GM23338 (cell line): Measurements from ENCODE around the gene C1QTNF2. TPM values are rescaled to one million over a fixed set of nuclear protein-coding genes. Genes with fewer than 3 reads are reported as not detected.

Experiments used
- ATAC-seq: fragments of 200-7000 bp; cut with Tn5 transposase; 3 replicates; pipeline ENCODE4 v1.9.1; 2020
- DNase-seq: peaks from one replicate; pipeline ENCODE4 v3.0.0-alpha.2; 2015; ENCODE audit warnings: low spot score
- H2AFZ ChIP-seq: fragments of 200-600 bp; sonication (generic); 2 replicates; pipeline ENCODE4 v1.8.0; 2016; ENCODE audit warnings: antibody characterized with exemption, mild to moderate bottlenecking, moderate library complexity
- H3F3A ChIP-seq: fragments of 200-600 bp; sonication (generic); replicated peaks from 2 replicates; pipeline ENCODE4 v1.8.0; 2017; ENCODE audit warnings: antibody characterized with exemption, mixed run types, low read depth
- H3K27ac ChIP-seq: fragments of 200-600 bp; sonication (generic); 2 replicates; pipeline ENCODE4 v1.6.1; 2016; ENCODE audit warnings: low read depth
- H3K27me3 ChIP-seq: fragments of 200-600 bp; sonication (generic); 2 replicates; pipeline ENCODE4 v1.8.0; 2016; ENCODE audit warnings: mild to moderate bottlenecking, mixed run types, moderate library complexity; ENCODE audit not compliant: insufficient read depth
- H3K36me3 ChIP-seq: fragments of 200-600 bp; sonication (generic); 2 replicates; pipeline ENCODE4 v1.8.0; 2016; ENCODE audit warnings: mild to moderate bottlenecking; ENCODE audit not compliant: insufficient read depth
- H3K4me1 ChIP-seq: fragments of 200-600 bp; sonication (generic); 2 replicates; pipeline ENCODE4 v1.8.0; 2016; ENCODE audit warnings: mild to moderate bottlenecking, moderate library complexity; ENCODE audit not compliant: insufficient read depth
- H3K4me2 ChIP-seq: fragments of 200-600 bp; sonication (generic); 2 replicates; pipeline ENCODE4 v1.7.1; 2017; ENCODE audit warnings: mixed run types
- H3K4me3 ChIP-seq: fragments of 200-600 bp; sonication (generic); 2 replicates; pipeline ENCODE4 v1.6.1; 2016; ENCODE audit warnings: mixed run types
- H3K79me2 ChIP-seq: fragments of 200-600 bp; sonication (generic); replicated peaks from 2 replicates; pipeline ENCODE4 v1.8.0; 2017; ENCODE audit warnings: mild to moderate bottlenecking; ENCODE audit not compliant: insufficient read depth
- H3K9me2 ChIP-seq: fragments of 200-600 bp; sonication (generic); 2 replicates; pipeline ENCODE4 v1.8.0; 2017; ENCODE audit not compliant: insufficient read depth
- H4K20me1 ChIP-seq: fragments of 200-600 bp; sonication (generic); replicated peaks from 2 replicates; pipeline ENCODE4 v1.8.0; 2017; ENCODE audit warnings: mild to moderate bottlenecking; ENCODE audit not compliant: insufficient read depth
- H3K27ac Mint-ChIP-seq: 2 replicates; pipeline ENCODE4 v1.8.0; 2020; ENCODE audit warnings: inconsistent platforms, mild to moderate bottlenecking, moderate library complexity, mixed read lengths
- H3K27me3 Mint-ChIP-seq: 3 replicates; pipeline ENCODE4 v1.8.0; 2022; ENCODE audit warnings: low read depth, mild to moderate bottlenecking, moderate library complexity, mixed read lengths, inconsistent platforms; ENCODE audit not compliant: insufficient read depth, poor library complexity
- H3K36me3 Mint-ChIP-seq: 3 replicates; pipeline ENCODE4 v1.8.0; 2021; ENCODE audit warnings: low read depth, mild to moderate bottlenecking, inconsistent platforms, moderate library complexity, mixed read lengths
- H3K4me1 Mint-ChIP-seq: 3 replicates; pipeline ENCODE4 v1.8.0; 2020; ENCODE audit warnings: mild to moderate bottlenecking, inconsistent platforms, mixed read lengths
- H3K4me3 Mint-ChIP-seq: 3 replicates; pipeline ENCODE4 v1.8.0; 2021; ENCODE audit warnings: moderate library complexity, mild to moderate bottlenecking, inconsistent platforms, mixed read lengths
- H3K9me3 Mint-ChIP-seq: 3 replicates; pipeline ENCODE4 v1.8.0; 2020; ENCODE audit warnings: moderate library complexity, mild to moderate bottlenecking, inconsistent platforms, mixed read lengths
- CREB1 ChIP-seq: fragments of 250-450 bp; sonication (Bioruptor Pico); IDR thresholded peaks from 2 replicates; pipeline ENCODE4 v1.5.0; 2020; ENCODE audit warnings: low read depth, mild to moderate bottlenecking, moderate library complexity
- JUNB ChIP-seq: IDR thresholded peaks from one replicate; pipeline ENCODE4 v1.6.1; 2016; ENCODE audit warnings: antibody characterized with exemption; ENCODE audit not compliant: unreplicated experiment
- REST ChIP-seq: IDR thresholded peaks from one replicate; pipeline ENCODE4 v1.6.1; 2018; ENCODE audit warnings: antibody characterized with exemption; ENCODE audit not compliant: unreplicated experiment
- ZNF114 ChIP-seq: fragments of 250-450 bp; sonication (Bioruptor Pico); IDR thresholded peaks from 2 replicates; pipeline ENCODE4 v1.5.0; 2020; ENCODE audit warnings: mild to moderate bottlenecking, moderate library complexity
- ZNF331 ChIP-seq: fragments of 250-450 bp; sonication (Bioruptor Pico); IDR thresholded peaks from 2 replicates; pipeline ENCODE4 v1.5.0; 2020; ENCODE audit warnings: low read depth, mild to moderate bottlenecking, moderate library complexity
- ZNF462 ChIP-seq: fragments of 250-450 bp; sonication (Bioruptor Pico); IDR thresholded peaks from 2 replicates; pipeline ENCODE4 v1.5.0; 2020; ENCODE audit warnings: mild to moderate bottlenecking, moderate library complexity
- polyA plus RNA-seq: library from polyadenylated mRNA; unstranded; fragments of >200 nt; fragmentation: Nextera tagmentation; extraction: Ambion mirVana; gene quantifications from 2 replicates; pipeline ENCODE4 v1.2.1, GENCODE V29; 2016
- total RNA-seq: library from RNA; depleted of rRNA; stranded (reverse); fragments of >200 nt; shearing (Covaris generic); gene quantifications from 2 replicates; pipeline ENCODE4 v1.2.3, GENCODE V29; 2014

Gene C1QTNF2
- total and polyA plus RNA-seq, 2 experiments from 2014 or later: 0.56 to 0.92 TPM

- TF ChIP-seq ZNF462 (CRISPR knock-in tag) (no peak), ZNF114 (CRISPR knock-in tag) (no peak), CREB1 (CRISPR knock-in tag) (no peak)
Measured at GRCh38 chr5:160375701-160376100, 5.3 kb upstream of the C1QTNF2 start (continued).

GRCh38 chr5:160375166-160375565 lies 4.7 kb upstream of the C1QTNF2 start:
- Histone ChIP-seq H2AFZ (no peak overlapping the region), H3K4me1 (peaks cover 3% of the 10 kb centered on the region; the same call in 1 of the 2 replicates), H3K36me3 (no peaks in the 10 kb centered on the region), H3K27ac (no peak overlapping the region), H3K27me3 (peaks cover 14% of the 10 kb centered on the region), H3F3A (no peaks in the 10 kb centered on the region), H3K9me2 (no peaks in the 10 kb centered on the region), H3K79me2 (no peaks in the 10 kb centered on the region), H4K20me1 (no peaks in the 10 kb centered on the region), H3K4me2 (no peak overlapping the region), H3K4me3 (no peak overlapping the region)
- H3K27ac Mint-ChIP-seq: no peak overlapping the region
- H3K27me3 Mint-ChIP-seq: peaks cover 8% of the 10 kb centered on the region
- peaks cover 16% of the 10 kb centered on the region for H3K4me1 Mint-ChIP-seq
- no peaks in the 10 kb centered on the region for H3K9me3 Mint-ChIP-seq
- DNase-seq (no peak), ATAC-seq (no peak)
- no peak overlapping the region for H3K4me3 Mint-ChIP-seq
- TF ChIP-seq REST: no peak
- no peak for TF ChIP-seq JUNB
- TF ChIP-seq ZNF331: no peak
- no peaks in the 10 kb centered on the region for H3K36me3 Mint-ChIP-seq
